ENCODE results near the gene CBY2. TPM values are rescaled to one million over a fixed set of nuclear protein-coding genes. Genes with fewer than 3 reads are reported as not detected.
"Not testable (repeated sequence)": the region's sequence is repeated elsewhere in the genome, so short reads cannot be mapped to it uniquely, and the experiment has no call there.

The CBY2 gene
- total RNA-seq, 1 donor from 2014 or later = not detected

- intact Hi-C loops (cut with micrococcal nuclease) = no loop called here
Measured at GRCh38 chr13:45732916-45733315, 30.8 kb downstream of the CBY2 start.

GRCh38 chr13:45733361-45733760 is 31.2 kb downstream of the CBY2 start:
- DNase-seq (ENCODE audit: low spot score) = no peak
- intact Hi-C loops (cut with micrococcal nuclease) = no loop called here
- Mint-ChIP-seq H3K4me3 (ENCODE audit: low read depth) (no peak overlapping the region), H3K4me1 (ENCODE audit: low read depth) (peaks cover 5% of the 10 kb centered on the region), H3K9me3 (no peaks in the 10 kb centered on the region), H3K27ac (no peak overlapping the region), H3K27me3 (ENCODE audit: low read depth) (peaks cover 3% of the 10 kb centered on the region), H3K36me3 (ENCODE audit: low read depth) (no peaks in the 10 kb centered on the region)

More at GRCh38 chr13:45732916-45733315, 30.8 kb downstream of the CBY2 start:
- no peaks in the 10 kb centered on the region for H3K36me3 Mint-ChIP-seq (ENCODE audit: low read depth)
- peaks cover 3% of the 10 kb centered on the region for H3K27me3 Mint-ChIP-seq (ENCODE audit: low read depth)
- DNase-seq (ENCODE audit: low spot score) = no peak
- no peaks in the 10 kb centered on the region for H3K9me3 Mint-ChIP-seq
- H3K27ac Mint-ChIP-seq = no peak overlapping the region
- peaks cover 5% of the 10 kb centered on the region for H3K4me1 Mint-ChIP-seq (ENCODE audit: low read depth)
- H3K4me3 Mint-ChIP-seq (ENCODE audit: low read depth) = no peak overlapping the region

- DNase-seq (ENCODE audit: low spot score) = no peak
- no peaks in the 10 kb centered on the region for H3K9me3 Mint-ChIP-seq
- intact Hi-C loops (cut with micrococcal nuclease) = no loop called here
- H3K27ac Mint-ChIP-seq = no peak overlapping the region
- peaks cover 5% of the 10 kb centered on the region for H3K4me1 Mint-ChIP-seq (ENCODE audit: low read depth)
- H3K4me3 Mint-ChIP-seq (ENCODE audit: low read depth) = no peak overlapping the region
- H3K27me3 Mint-ChIP-seq (ENCODE audit: low read depth) = no peaks in the 10 kb centered on the region
- no peaks in the 10 kb centered on the region for H3K36me3 Mint-ChIP-seq (ENCODE audit: low read depth)
Measured at GRCh38 chr13:45737571-45738017, 35.5 kb downstream of the CBY2 start.

- DNase-seq (ENCODE audit: low spot score) = no peak
- no peaks in the 10 kb centered on the region for H3K27me3 Mint-ChIP-seq (ENCODE audit: low read depth)
- no peaks in the 10 kb centered on the region for H3K9me3 Mint-ChIP-seq
- H3K4me1 Mint-ChIP-seq (ENCODE audit: low read depth) = no peaks in the 10 kb centered on the region
- H3K4me3 Mint-ChIP-seq (ENCODE audit: low read depth) = no peak overlapping the region
- intact Hi-C loops (cut with micrococcal nuclease) = no loop called here
- no peaks in the 10 kb centered on the region for H3K36me3 Mint-ChIP-seq (ENCODE audit: low read depth)
- H3K27ac Mint-ChIP-seq = no peak overlapping the region
Measured at GRCh38 chr13:45742985-45743384, 40.9 kb downstream of the CBY2 start.

GRCh38 chr13:45744979-45745378 is 42.9 kb downstream of the CBY2 start:
- Mint-ChIP-seq H3K4me3 (ENCODE audit: low read depth) (no peak overlapping the region), H3K9me3 (no peaks in the 10 kb centered on the region), H3K4me1 (ENCODE audit: low read depth) (no peaks in the 10 kb centered on the region), H3K36me3 (ENCODE audit: low read depth) (no peaks in the 10 kb centered on the region), H3K27me3 (ENCODE audit: low read depth) (peaks cover 2% of the 10 kb centered on the region), H3K27ac (no peak overlapping the region)
- no peak for DNase-seq (ENCODE audit: low spot score)
- intact Hi-C loops (cut with micrococcal nuclease) = no loop called here

GRCh38 chr13:45747071-45747470 is 45.0 kb downstream of the CBY2 start:
- no peaks in the 10 kb centered on the region for H3K4me1 Mint-ChIP-seq (ENCODE audit: low read depth)
- peaks cover 4% of the 10 kb centered on the region for H3K27me3 Mint-ChIP-seq (ENCODE audit: low read depth)
- no peak overlapping the region for H3K4me3 Mint-ChIP-seq (ENCODE audit: low read depth)
- H3K36me3 Mint-ChIP-seq (ENCODE audit: low read depth) = no peaks in the 10 kb centered on the region
- no peak for DNase-seq (ENCODE audit: low spot score)
- no peaks in the 10 kb centered on the region for H3K9me3 Mint-ChIP-seq
- intact Hi-C loops (cut with micrococcal nuclease) = no loop called here
- H3K27ac Mint-ChIP-seq = no peak overlapping the region

GRCh38 chr13:45748941-45749759 is 47.0 kb downstream of the CBY2 start:
- H3K27ac Mint-ChIP-seq = no peak overlapping the region
- H3K4me3 Mint-ChIP-seq (ENCODE audit: low read depth) = no peak overlapping the region
- no peaks in the 10 kb centered on the region for H3K4me1 Mint-ChIP-seq (ENCODE audit: low read depth)
- H3K9me3 Mint-ChIP-seq = no peaks in the 10 kb centered on the region
- no peaks in the 10 kb centered on the region for H3K36me3 Mint-ChIP-seq (ENCODE audit: low read depth)
- peaks cover 4% of the 10 kb centered on the region for H3K27me3 Mint-ChIP-seq (ENCODE audit: low read depth)
- DNase-seq (ENCODE audit: low spot score) = no peak
- intact Hi-C loops (cut with micrococcal nuclease) = no loop called here

- intact Hi-C loops (cut with micrococcal nuclease) = no loop called here
- peaks cover 4% of the 10 kb centered on the region for H3K27me3 Mint-ChIP-seq (ENCODE audit: low read depth)
Measured at GRCh38 chr13:45750566-45750965, 48.4 kb downstream of the CBY2 start.

GRCh38 chr13:45751885-45752284 is 49.8 kb downstream of the CBY2 start:
- no peak overlapping the region for H3K27ac Mint-ChIP-seq
- intact Hi-C loops (cut with micrococcal nuclease) = no loop called here
- no peaks in the 10 kb centered on the region for H3K4me1 Mint-ChIP-seq (ENCODE audit: low read depth)
- no peak overlapping the region for H3K4me3 Mint-ChIP-seq (ENCODE audit: low read depth)
- DNase-seq (ENCODE audit: low spot score) = no peak
- peaks cover 4% of the 10 kb centered on the region for H3K27me3 Mint-ChIP-seq (ENCODE audit: low read depth)
- no peaks in the 10 kb centered on the region for H3K36me3 Mint-ChIP-seq (ENCODE audit: low read depth)
- no peaks in the 10 kb centered on the region for H3K9me3 Mint-ChIP-seq

More at GRCh38 chr13:45750566-45750965, 48.4 kb downstream of the CBY2 start:
- no peak overlapping the region for H3K4me3 Mint-ChIP-seq (ENCODE audit: low read depth)
- no peaks in the 10 kb centered on the region for H3K4me1 Mint-ChIP-seq (ENCODE audit: low read depth)
- no peak overlapping the region for H3K27ac Mint-ChIP-seq
- H3K36me3 Mint-ChIP-seq (ENCODE audit: low read depth) = no peaks in the 10 kb centered on the region
- DNase-seq (ENCODE audit: low spot score) = no peak
- H3K9me3 Mint-ChIP-seq = no peaks in the 10 kb centered on the region

GRCh38 chr13:45752510-45752909 is 50.4 kb downstream of the CBY2 start:
- Mint-ChIP-seq H3K27ac (no peak overlapping the region), H3K36me3 (ENCODE audit: low read depth) (no peaks in the 10 kb centered on the region), H3K4me1 (ENCODE audit: low read depth) (no peaks in the 10 kb centered on the region), H3K27me3 (ENCODE audit: low read depth) (peaks cover 4% of the 10 kb centered on the region), H3K9me3 (peaks cover under 1% of the 10 kb centered on the region), H3K4me3 (ENCODE audit: low read depth) (no peak overlapping the region)
- intact Hi-C loops (cut with micrococcal nuclease) = no loop called here
- no peak for DNase-seq (ENCODE audit: low spot score)

GRCh38 chr13:45756498-45756897 is 54.4 kb downstream of the CBY2 start:
- H3K27me3 Mint-ChIP-seq (ENCODE audit: low read depth); DNase-seq (ENCODE audit: low spot score); H3K4me1 Mint-ChIP-seq (ENCODE audit: low read depth); H3K27ac Mint-ChIP-seq; H3K4me3 Mint-ChIP-seq (ENCODE audit: low read depth); H3K9me3 Mint-ChIP-seq; intact Hi-C loops (cut with micrococcal nuclease); H3K36me3 Mint-ChIP-seq (ENCODE audit: low read depth): not testable (repeated sequence)

- intact Hi-C loops (cut with micrococcal nuclease); H3K27me3 Mint-ChIP-seq (ENCODE audit: low read depth); DNase-seq (ENCODE audit: low spot score); H3K36me3 Mint-ChIP-seq (ENCODE audit: low read depth); H3K9me3 Mint-ChIP-seq; H3K4me3 Mint-ChIP-seq (ENCODE audit: low read depth); H3K4me1 Mint-ChIP-seq (ENCODE audit: low read depth); H3K27ac Mint-ChIP-seq: not testable (repeated sequence)
Measured at GRCh38 chr13:45757589-45757988, 55.5 kb downstream of the CBY2 start.

GRCh38 chr13:45763419-45763818 is 61.3 kb downstream of the CBY2 start:
- peaks cover 5% of the 10 kb centered on the region for H3K27me3 Mint-ChIP-seq (ENCODE audit: low read depth)
- no peak overlapping the region for H3K4me3 Mint-ChIP-seq (ENCODE audit: low read depth)
- no peak overlapping the region for H3K27ac Mint-ChIP-seq
- H3K36me3 Mint-ChIP-seq (ENCODE audit: low read depth) = no peaks in the 10 kb centered on the region
- H3K4me1 Mint-ChIP-seq (ENCODE audit: low read depth) = no peaks in the 10 kb centered on the region
- H3K9me3 Mint-ChIP-seq = no peaks in the 10 kb centered on the region
- DNase-seq (ENCODE audit: low spot score) = no peak
- intact Hi-C loops (cut with micrococcal nuclease) = no loop called here

All from activated T-helper 2 cell treated with anti-CD3 and anti-CD28 coated beads, Interferon-gamma antibody, Interleukin-2, Interleukin-4, amounts not matched to agents 10 μg/mL and 5 μg/mL and 100 μg/mL, durations not matched to agents 14 hours and 24 hours and 36 hours (primary cell).